Liver (tissue), 9 donors: ENCODE data around the gene SLC24A3. TPM values are rescaled to one million over a fixed set of nuclear protein-coding genes. Genes with fewer than 3 reads are reported as not detected.

Source experiments
- DNase-seq: peaks from one replicate; pipeline ENCODE4 v3.0.0-alpha.2; 2017; ENCODE audit warnings: low spot score
- H3K27ac ChIP-seq, 2 donors: one replicate each; pipeline ENCODE4 v1.7.0; 2013; ENCODE audit warnings: inconsistent platforms in 2 of 2, low read length in 2 of 2, control low read depth in 1 of 2, low read depth in 1 of 2, mild to moderate bottlenecking in 1 of 2
- H3K27me3 ChIP-seq, 4 donors: one replicate each; pipeline versions ENCODE4 v1.6.1 to v1.7.0; 2013; ENCODE audit warnings: low read length in 3 of 4, inconsistent platforms in 1 of 4, mild to moderate bottlenecking in 1 of 4, moderate library complexity in 1 of 4; ENCODE audit not compliant: control insufficient read depth in 4 of 4, insufficient read depth in 4 of 4
- H3K36me3 ChIP-seq, 4 donors: one replicate each; pipeline versions ENCODE4 v1.6.1 to v1.7.0; 2013; ENCODE audit warnings: low read length in 3 of 4, mild to moderate bottlenecking in 3 of 4, low read depth in 1 of 4, moderate library complexity in 1 of 4; ENCODE audit not compliant: control insufficient read depth in 4 of 4, insufficient read depth in 3 of 4
- H3K4me1 ChIP-seq, 4 donors: one replicate each; pipeline versions ENCODE4 v1.6.1 to v1.7.0; 2013; ENCODE audit warnings: low read length in 3 of 4, mild to moderate bottlenecking in 3 of 4, moderate library complexity in 1 of 4; ENCODE audit not compliant: control insufficient read depth in 4 of 4, insufficient read depth in 4 of 4
- H3K4me3 ChIP-seq, 3 donors: one replicate each; pipeline versions ENCODE4 v1.6.1 to v1.7.0; 2013; ENCODE audit warnings: low read length in 3 of 3, control low read depth in 1 of 3, low read depth in 1 of 3, mild to moderate bottlenecking in 1 of 3
- H3K9ac ChIP-seq, 2 donors: one replicate each; pipeline ENCODE4 v1.7.0; 2013; ENCODE audit warnings: low read length in 2 of 2, mild to moderate bottlenecking in 2 of 2, moderate library complexity in 2 of 2, control low read depth in 1 of 2, low read depth in 1 of 2
- H3K9me3 ChIP-seq, 4 donors: one replicate each; pipeline versions ENCODE4 v1.6.1 to v1.7.0; 2013; ENCODE audit warnings: low read length in 3 of 4; ENCODE audit not compliant: control insufficient read depth in 4 of 4
- EGR1 ChIP-seq, 2 donors: IDR thresholded peaks; 2 replicates each; pipeline ENCODE4 v1.6.1; 2016 to 2018; ENCODE audit warnings: antibody characterized with exemption in 2 of 2, low read depth in 2 of 2
- FOXA1 ChIP-seq: IDR thresholded peaks from 2 replicates; pipeline ENCODE4 v1.6.1; 2016; ENCODE audit warnings: antibody characterized with exemption
- FOXA2 ChIP-seq: IDR thresholded peaks from 2 replicates; pipeline ENCODE4 v1.6.1; 2016; ENCODE audit warnings: antibody characterized with exemption
- GABPA ChIP-seq, 2 donors: IDR thresholded peaks in 1 of 2; conservative IDR thresholded peaks in 1 of 2; 2 replicates each; pipeline ENCODE4 v1.6.1; 2016; ENCODE audit warnings: antibody characterized with exemption in 2 of 2, mild to moderate bottlenecking in 1 of 2, moderate library complexity in 1 of 2
- HNF4A ChIP-seq, 2 donors: conservative IDR thresholded peaks; 2 replicates each; pipeline ENCODE4 v1.6.1; 2016; ENCODE audit warnings: antibody characterized with exemption in 2 of 2, mild to moderate bottlenecking in 2 of 2
- HNF4G ChIP-seq: IDR thresholded peaks from 2 replicates; pipeline ENCODE4 v1.6.1; 2016; ENCODE audit warnings: antibody characterized with exemption
- JUND ChIP-seq, 2 donors: IDR thresholded peaks; 2 replicates each; pipeline ENCODE4 v1.6.1; 2016; ENCODE audit warnings: antibody characterized with exemption in 2 of 2
- NR2F2 ChIP-seq: IDR thresholded peaks from 2 replicates; pipeline ENCODE4 v1.6.1; 2016; ENCODE audit warnings: antibody characterized with exemption
- RAD21 ChIP-seq, 2 donors: IDR thresholded peaks; 2 replicates each; pipeline ENCODE4 v1.6.1; 2016; ENCODE audit warnings: antibody characterized with exemption in 2 of 2, mild to moderate bottlenecking in 2 of 2
- RXRA ChIP-seq, 2 donors: IDR thresholded peaks; 2 replicates each; pipeline ENCODE4 v1.6.1; 2017 to 2018; ENCODE audit warnings: antibody characterized with exemption in 2 of 2, mild to moderate bottlenecking in 1 of 2
- SP1 ChIP-seq: IDR thresholded peaks from 2 replicates; pipeline ENCODE4 v1.6.1; 2018; ENCODE audit warnings: antibody characterized with exemption, mild to moderate bottlenecking
- TAF1 ChIP-seq: conservative IDR thresholded peaks from 2 replicates; pipeline ENCODE4 v1.6.1; 2016; ENCODE audit warnings: antibody characterized with exemption, mild to moderate bottlenecking
- whole genome bisulfite sequencing: extraction: QIAGEN DNeasy Blood & Tissue Kit; methylation state at CpG from one replicate; pipeline ENCODE4 v1.1.7; 2013; 5-methylcytosine and 5-hydroxymethylcytosine counted together
- polyA plus RNA-seq, 2 donors: library from polyadenylated mRNA; stranded (reverse) in 1 of 2; unstranded in 1 of 2; fragments of 200-250 nt in 1 of 2; fragments of >200 nt in 1 of 2; fragmentation: Nextera tagmentation in 1 of 2; extraction: Ambion mirVana in 1 of 2; gene quantifications; one replicate each; pipeline versions ENCODE4 v1.2.1 to v1.2.3, GENCODE V29; 2013 to 2015
- total RNA-seq, 2 donors: library from RNA; depleted of rRNA; stranded (reverse); fragments of >200 nt; gene quantifications; one replicate each; pipeline ENCODE4 v1.2.3, GENCODE V29; 2014
- TF ChIP-seq, protein P1 (sequence below): IDR thresholded peaks from 2 replicates; pipeline ENCODE4 v1.6.1; 2016; ENCODE audit warnings: antibody characterized with exemption
- TF ChIP-seq, protein P2 (sequence below): fragments of 150-350 bp; IDR thresholded peaks from 2 replicates; pipeline ENCODE4 v1.5.1; 2017; ENCODE audit warnings: improper control_type of control experiment, low read depth, low read length; ENCODE audit not compliant: missing input control
- TF ChIP-seq, protein P3 (sequence below): IDR thresholded peaks from 2 replicates; pipeline ENCODE4 v1.6.1; 2016; ENCODE audit warnings: antibody characterized with exemption
- TF ChIP-seq, protein P4 (sequence below): IDR thresholded peaks from 2 replicates; pipeline ENCODE4 v1.6.1; 2016; ENCODE audit warnings: antibody characterized with exemption, mild to moderate bottlenecking
- TF ChIP-seq, protein P5 (sequence below): IDR thresholded peaks from 2 replicates; pipeline ENCODE4 v1.6.1; 2016; ENCODE audit warnings: antibody characterized with exemption
- donor health status: healthy.
- donor health status: healthy.
- donor health status: healthy.
- donor health status: healthy.
- donor health status: healthy.

The SLC24A3 gene
- total and polyA plus RNA-seq, 4 donors: 0.28 to 1.8 (median 0.46) TPM

DNA sequence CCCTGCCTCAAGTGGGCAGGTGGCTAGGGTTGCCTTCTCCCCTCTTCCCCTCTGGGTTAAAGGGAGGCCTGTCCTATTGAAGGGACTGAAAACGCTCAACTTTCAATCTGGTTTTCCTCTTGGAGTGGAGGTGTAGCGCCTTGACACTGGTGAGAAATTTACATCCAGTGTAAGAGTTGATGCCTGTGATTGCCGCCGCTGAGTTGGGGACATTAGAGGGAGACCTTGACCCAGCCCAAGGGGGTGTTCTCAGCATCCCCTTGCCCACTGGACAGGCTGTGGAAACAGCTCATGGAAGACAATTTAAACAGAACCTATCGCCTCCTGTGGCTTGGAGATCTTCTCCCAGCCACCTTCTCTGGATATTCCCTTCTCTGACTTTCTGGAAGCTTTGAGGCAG, 61.6 kb downstream of the SLC24A3 start:
- H3K9ac ChIP-seq: no peak overlapping the region
- peaks cover 0 to 3% (median 1%) of the 10 kb centered on the region in 4 donors for H3K27me3 ChIP-seq
- H3K4me3 ChIP-seq: no peak overlapping the region
- no peak overlapping the region for H3K27ac ChIP-seq
- DNase-seq: no peak
- H3K9me3 ChIP-seq: no peaks in the 10 kb centered on the region
- H3K36me3 ChIP-seq: no peaks in the 10 kb centered on the region
- WGBS: 90% methylated on average over 5 of the region's 5 CpGs
- no peaks in the 10 kb centered on the region for H3K4me1 ChIP-seq
- TF ChIP-seq JUND (IDR thresholded peaks at IDR 0.05) (no peak), RAD21 (IDR thresholded peaks at IDR 0.05) (no peak), RXRA (IDR thresholded peaks at IDR 0.05) (no peak), EGR1 (IDR thresholded peaks at IDR 0.05; ENCODE audit: low read depth in 2 of 2) (no peak), FOXA1 (no peak), NR2F2 (no peak), GABPA (IDR thresholded peaks at IDR 0.05 in 1 of 2, conservative IDR thresholded peaks at IDR 0.05 in 1 of 2) (no peak), HNF4A (conservative IDR thresholded peaks at IDR 0.05) (no peak), TAF1 (no peak), HNF4G (no peak), SP1 (no peak), FOXA2 (no peak)
- TF ChIP-seq, protein P1, sequence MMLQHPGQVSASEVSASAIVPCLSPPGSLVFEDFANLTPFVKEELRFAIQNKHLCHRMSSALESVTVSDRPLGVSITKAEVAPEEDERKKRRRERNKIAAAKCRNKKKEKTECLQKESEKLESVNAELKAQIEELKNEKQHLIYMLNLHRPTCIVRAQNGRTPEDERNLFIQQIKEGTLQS: no peak
- TF ChIP-seq, protein P2, sequence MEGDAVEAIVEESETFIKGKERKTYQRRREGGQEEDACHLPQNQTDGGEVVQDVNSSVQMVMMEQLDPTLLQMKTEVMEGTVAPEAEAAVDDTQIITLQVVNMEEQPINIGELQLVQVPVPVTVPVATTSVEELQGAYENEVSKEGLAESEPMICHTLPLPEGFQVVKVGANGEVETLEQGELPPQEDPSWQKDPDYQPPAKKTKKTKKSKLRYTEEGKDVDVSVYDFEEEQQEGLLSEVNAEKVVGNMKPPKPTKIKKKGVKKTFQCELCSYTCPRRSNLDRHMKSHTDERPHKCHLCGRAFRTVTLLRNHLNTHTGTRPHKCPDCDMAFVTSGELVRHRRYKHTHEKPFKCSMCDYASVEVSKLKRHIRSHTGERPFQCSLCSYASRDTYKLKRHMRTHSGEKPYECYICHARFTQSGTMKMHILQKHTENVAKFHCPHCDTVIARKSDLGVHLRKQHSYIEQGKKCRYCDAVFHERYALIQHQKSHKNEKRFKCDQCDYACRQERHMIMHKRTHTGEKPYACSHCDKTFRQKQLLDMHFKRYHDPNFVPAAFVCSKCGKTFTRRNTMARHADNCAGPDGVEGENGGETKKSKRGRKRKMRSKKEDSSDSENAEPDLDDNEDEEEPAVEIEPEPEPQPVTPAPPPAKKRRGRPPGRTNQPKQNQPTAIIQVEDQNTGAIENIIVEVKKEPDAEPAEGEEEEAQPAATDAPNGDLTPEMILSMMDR: no peak
- TF ChIP-seq, protein P3, sequence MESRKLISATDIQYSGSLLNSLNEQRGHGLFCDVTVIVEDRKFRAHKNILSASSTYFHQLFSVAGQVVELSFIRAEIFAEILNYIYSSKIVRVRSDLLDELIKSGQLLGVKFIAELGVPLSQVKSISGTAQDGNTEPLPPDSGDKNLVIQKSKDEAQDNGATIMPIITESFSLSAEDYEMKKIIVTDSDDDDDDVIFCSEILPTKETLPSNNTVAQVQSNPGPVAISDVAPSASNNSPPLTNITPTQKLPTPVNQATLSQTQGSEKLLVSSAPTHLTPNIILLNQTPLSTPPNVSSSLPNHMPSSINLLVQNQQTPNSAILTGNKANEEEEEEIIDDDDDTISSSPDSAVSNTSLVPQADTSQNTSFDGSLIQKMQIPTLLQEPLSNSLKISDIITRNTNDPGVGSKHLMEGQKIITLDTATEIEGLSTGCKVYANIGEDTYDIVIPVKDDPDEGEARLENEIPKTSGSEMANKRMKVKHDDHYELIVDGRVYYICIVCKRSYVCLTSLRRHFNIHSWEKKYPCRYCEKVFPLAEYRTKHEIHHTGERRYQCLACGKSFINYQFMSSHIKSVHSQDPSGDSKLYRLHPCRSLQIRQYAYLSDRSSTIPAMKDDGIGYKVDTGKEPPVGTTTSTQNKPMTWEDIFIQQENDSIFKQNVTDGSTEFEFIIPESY: no peak
- TF ChIP-seq, protein P4, sequence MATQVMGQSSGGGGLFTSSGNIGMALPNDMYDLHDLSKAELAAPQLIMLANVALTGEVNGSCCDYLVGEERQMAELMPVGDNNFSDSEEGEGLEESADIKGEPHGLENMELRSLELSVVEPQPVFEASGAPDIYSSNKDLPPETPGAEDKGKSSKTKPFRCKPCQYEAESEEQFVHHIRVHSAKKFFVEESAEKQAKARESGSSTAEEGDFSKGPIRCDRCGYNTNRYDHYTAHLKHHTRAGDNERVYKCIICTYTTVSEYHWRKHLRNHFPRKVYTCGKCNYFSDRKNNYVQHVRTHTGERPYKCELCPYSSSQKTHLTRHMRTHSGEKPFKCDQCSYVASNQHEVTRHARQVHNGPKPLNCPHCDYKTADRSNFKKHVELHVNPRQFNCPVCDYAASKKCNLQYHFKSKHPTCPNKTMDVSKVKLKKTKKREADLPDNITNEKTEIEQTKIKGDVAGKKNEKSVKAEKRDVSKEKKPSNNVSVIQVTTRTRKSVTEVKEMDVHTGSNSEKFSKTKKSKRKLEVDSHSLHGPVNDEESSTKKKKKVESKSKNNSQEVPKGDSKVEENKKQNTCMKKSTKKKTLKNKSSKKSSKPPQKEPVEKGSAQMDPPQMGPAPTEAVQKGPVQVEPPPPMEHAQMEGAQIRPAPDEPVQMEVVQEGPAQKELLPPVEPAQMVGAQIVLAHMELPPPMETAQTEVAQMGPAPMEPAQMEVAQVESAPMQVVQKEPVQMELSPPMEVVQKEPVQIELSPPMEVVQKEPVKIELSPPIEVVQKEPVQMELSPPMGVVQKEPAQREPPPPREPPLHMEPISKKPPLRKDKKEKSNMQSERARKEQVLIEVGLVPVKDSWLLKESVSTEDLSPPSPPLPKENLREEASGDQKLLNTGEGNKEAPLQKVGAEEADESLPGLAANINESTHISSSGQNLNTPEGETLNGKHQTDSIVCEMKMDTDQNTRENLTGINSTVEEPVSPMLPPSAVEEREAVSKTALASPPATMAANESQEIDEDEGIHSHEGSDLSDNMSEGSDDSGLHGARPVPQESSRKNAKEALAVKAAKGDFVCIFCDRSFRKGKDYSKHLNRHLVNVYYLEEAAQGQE: no peak
- TF ChIP-seq, protein P5, sequence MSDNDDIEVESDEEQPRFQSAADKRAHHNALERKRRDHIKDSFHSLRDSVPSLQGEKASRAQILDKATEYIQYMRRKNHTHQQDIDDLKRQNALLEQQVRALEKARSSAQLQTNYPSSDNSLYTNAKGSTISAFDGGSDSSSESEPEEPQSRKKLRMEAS: no peak
